ENCODE data around the gene UPK1A.

Gene UPK1A

DNA sequence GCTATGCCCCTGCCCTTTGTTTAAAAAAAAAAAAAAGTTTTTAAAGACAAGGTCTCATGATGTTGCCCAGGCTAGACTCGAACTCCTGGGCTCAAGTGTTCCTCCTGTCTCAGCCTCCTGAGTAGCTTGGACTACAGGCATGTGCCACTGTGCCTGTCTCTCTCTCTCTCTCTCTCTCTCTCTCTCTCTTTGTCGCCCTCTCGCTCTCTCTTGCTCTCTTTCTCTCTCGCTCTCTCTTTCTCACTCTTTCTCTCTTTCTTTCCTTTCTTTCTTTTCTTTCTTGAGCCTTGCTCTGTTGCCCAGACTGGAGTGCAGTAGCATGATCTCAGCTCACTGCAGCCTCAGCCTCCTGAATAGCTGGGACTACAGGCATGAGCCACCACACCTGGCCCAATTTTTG lies 10.7 kb upstream of the UPK1A start:
- no peak for TF ChIP-seq FOXP2 (optimal IDR thresholded peaks at IDR 0.05; ENCODE audit: borderline replicate concordance, extremely low read depth, extremely low read length, insufficient read depth)
- no peak for TF ChIP-seq TAF1 (IDR thresholded peaks at IDR 0.05; ENCODE audit: borderline replicate concordance, insufficient read depth, low read length)
- TF ChIP-seq SIN3A (IDR thresholded peaks at IDR 0.05; ENCODE audit: borderline replicate concordance, insufficient read depth, low read length), result no peak
- TF ChIP-seq POLR2AphosphoS5 (IDR thresholded peaks at IDR 0.05; ENCODE audit: low read depth, low read length), result no peak
- TF ChIP-seq, protein P1, sequence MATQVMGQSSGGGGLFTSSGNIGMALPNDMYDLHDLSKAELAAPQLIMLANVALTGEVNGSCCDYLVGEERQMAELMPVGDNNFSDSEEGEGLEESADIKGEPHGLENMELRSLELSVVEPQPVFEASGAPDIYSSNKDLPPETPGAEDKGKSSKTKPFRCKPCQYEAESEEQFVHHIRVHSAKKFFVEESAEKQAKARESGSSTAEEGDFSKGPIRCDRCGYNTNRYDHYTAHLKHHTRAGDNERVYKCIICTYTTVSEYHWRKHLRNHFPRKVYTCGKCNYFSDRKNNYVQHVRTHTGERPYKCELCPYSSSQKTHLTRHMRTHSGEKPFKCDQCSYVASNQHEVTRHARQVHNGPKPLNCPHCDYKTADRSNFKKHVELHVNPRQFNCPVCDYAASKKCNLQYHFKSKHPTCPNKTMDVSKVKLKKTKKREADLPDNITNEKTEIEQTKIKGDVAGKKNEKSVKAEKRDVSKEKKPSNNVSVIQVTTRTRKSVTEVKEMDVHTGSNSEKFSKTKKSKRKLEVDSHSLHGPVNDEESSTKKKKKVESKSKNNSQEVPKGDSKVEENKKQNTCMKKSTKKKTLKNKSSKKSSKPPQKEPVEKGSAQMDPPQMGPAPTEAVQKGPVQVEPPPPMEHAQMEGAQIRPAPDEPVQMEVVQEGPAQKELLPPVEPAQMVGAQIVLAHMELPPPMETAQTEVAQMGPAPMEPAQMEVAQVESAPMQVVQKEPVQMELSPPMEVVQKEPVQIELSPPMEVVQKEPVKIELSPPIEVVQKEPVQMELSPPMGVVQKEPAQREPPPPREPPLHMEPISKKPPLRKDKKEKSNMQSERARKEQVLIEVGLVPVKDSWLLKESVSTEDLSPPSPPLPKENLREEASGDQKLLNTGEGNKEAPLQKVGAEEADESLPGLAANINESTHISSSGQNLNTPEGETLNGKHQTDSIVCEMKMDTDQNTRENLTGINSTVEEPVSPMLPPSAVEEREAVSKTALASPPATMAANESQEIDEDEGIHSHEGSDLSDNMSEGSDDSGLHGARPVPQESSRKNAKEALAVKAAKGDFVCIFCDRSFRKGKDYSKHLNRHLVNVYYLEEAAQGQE (IDR thresholded peaks at IDR 0.05; ENCODE audit: insufficient read depth in 1 of 2, low read depth in 2 of 2, low read length in 2 of 2), result no peak

DNA sequence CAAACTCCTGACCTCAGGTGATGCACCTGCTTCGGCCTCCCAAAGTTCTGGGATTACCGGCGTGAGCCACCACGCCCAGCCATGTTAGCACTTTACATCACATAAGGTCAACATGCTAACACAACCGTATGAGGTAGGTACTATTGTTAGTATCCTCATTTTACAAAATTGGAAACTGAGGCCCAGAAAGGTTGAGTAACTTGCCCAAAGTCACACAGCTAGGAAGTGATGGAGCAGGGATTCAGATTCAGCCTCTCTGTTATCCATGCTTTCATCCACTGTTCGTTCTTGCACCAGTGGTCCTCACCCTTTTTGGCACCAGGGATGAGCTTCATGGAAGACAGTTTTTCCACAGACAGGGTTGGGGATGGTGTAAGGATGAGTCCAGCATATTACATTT lies 9.6 kb upstream of the UPK1A start:
- TF ChIP-seq POLR2AphosphoS5 (IDR thresholded peaks at IDR 0.05; ENCODE audit: low read depth, low read length) (no peak), FOXP2 (optimal IDR thresholded peaks at IDR 0.05; ENCODE audit: borderline replicate concordance, extremely low read depth, extremely low read length, insufficient read depth) (no peak), SIN3A (IDR thresholded peaks at IDR 0.05; ENCODE audit: borderline replicate concordance, insufficient read depth, low read length) (no peak), TAF1 (IDR thresholded peaks at IDR 0.05; ENCODE audit: borderline replicate concordance, insufficient read depth, low read length) (no peak)
- TF ChIP-seq, protein P1 (IDR thresholded peaks at IDR 0.05; ENCODE audit: insufficient read depth in 1 of 2, low read depth in 2 of 2, low read length in 2 of 2), result no peak

DNA sequence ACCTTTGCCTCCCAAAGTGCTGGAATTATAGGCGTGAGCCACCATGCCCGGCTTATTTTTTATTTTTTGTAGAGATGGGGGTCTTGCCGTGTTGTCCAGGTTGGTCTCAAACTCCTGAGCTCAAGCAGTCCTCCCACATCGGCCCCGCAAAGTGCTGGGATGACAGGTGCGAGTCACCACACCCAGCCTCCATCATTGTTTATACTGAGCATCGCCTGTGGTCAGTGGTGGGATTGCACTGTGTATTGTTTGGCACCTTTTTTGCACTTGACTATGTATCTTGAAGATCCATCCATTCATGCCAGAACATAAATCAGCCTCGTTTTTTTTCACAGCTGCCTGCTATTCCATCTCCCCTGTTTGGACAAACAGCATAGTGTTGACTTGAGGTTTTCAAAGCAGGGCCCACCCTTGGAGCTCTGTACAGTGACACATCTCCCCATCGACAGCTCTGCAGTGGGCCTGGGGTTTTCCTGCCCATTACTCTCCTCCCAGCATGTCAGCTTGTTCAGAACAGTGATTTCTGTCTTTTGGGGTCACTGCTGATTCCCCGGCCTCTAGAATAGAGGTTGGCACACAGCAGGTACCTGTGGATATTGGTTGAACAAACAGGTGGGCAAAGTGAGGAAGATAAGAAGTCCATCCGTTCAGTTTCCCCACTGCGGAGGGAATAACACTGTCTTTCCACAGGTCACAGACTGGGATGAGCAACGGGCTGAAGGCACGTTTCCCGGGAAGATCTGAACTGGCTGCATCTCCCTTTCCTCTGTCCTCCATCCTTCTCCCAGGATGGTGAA lies 8.2 kb upstream of the UPK1A start:
- TF ChIP-seq, protein P1 (IDR thresholded peaks at IDR 0.05; ENCODE audit: insufficient read depth in 1 of 2, low read depth in 2 of 2, low read length in 2 of 2), result no peak
- TF ChIP-seq TAF1 (IDR thresholded peaks at IDR 0.05; ENCODE audit: borderline replicate concordance, insufficient read depth, low read length), result no peak
- TF ChIP-seq POLR2AphosphoS5 (IDR thresholded peaks at IDR 0.05; ENCODE audit: low read depth, low read length), result no peak
- no peak for TF ChIP-seq SIN3A (IDR thresholded peaks at IDR 0.05; ENCODE audit: borderline replicate concordance, insufficient read depth, low read length)

DNA sequence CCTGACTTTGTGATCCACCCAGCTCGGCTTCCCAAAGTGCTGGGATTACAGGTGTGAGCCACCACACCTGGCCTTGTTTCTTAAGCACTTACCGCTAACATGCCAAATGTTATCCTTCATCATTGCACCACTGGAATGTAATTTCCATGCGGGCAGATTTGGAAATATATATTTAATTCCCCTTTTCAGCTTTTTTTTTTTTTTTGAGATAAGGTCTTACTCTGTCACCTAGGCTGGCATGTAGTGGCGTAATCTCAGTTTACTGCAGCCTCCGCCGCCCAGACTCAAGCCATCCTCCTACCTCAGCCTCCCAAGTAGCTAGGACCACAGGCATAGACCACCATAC lies 4.3 kb upstream of the UPK1A start:
- TF ChIP-seq SIN3A (IDR thresholded peaks at IDR 0.05; ENCODE audit: borderline replicate concordance, insufficient read depth, low read length) (no peak), POLR2AphosphoS5 (IDR thresholded peaks at IDR 0.05; ENCODE audit: low read depth, low read length) (no peak), FOXP2 (optimal IDR thresholded peaks at IDR 0.05; ENCODE audit: borderline replicate concordance, extremely low read depth, extremely low read length, insufficient read depth) (no peak), TAF1 (IDR thresholded peaks at IDR 0.05; ENCODE audit: borderline replicate concordance, insufficient read depth, low read length) (no peak)
- TF ChIP-seq, protein P1 (IDR thresholded peaks at IDR 0.05; ENCODE audit: insufficient read depth in 1 of 2, low read depth in 2 of 2, low read length in 2 of 2), result no peak

All from PFSK-1 (cell line).